Measurements from ENCODE around the gene COMT. TPM values are rescaled to one million over a fixed set of nuclear protein-coding genes. Genes with fewer than 3 reads are reported as not detected.

COMT gene
- total and polyA plus RNA-seq, 5 donors from 2014 or later = 27.3 to 106 (median 93.0) TPM

DNA sequence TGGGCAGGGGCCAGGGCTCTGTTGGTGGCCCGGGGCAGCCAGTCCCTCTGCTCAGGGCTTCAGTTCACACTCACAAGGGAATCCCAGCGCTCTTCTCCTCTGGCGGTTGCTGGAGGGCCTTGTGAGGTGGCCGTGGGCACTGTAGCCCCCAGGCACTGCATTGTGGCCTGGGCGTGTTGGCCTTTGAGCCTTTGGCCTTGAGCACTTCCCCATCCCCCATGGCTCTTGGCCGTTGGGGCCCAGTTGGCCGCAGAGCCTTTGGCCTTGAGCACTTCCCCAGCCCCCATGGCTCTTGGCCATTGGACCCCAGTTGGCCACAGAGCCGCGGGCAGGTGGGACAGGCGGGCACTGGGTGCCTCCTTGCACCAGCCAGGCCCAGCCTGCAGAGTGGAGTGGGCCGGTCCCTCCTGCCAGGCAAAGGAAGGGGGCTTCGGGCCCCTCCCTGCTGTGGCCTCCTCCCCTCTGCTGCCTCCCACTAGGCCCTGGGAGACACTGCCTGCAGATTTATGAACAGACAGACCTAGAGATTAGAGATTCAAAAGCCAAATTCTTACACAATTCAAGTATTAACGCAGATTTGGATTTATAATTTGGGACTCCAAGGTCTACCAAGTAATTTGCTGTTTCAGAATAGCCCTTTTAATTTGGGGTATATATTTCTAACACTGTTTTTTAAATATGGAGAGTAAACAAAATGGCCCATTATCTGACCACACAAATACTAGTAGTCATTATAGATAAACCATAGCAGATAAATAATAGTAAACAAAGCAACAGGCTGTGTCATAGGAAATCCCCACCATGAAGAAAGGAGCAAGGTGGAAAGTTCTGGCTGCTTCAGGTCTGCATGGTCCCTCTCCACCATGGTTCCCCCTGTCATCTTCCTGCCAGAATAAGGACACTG is 18.3 kb downstream of the COMT start:
- Histone ChIP-seq H3K4me1 (ENCODE audit: control insufficient read depth, insufficient read depth, low read length, poor library complexity, severe bottlenecking) (no peaks in the 10 kb centered on the region), H3K27ac (ENCODE audit: insufficient read depth, low read length, poor library complexity, severe bottlenecking) (no peak overlapping the region)
- no peaks in the 10 kb centered on the region for H3K27me3 Mint-ChIP-seq

DNA sequence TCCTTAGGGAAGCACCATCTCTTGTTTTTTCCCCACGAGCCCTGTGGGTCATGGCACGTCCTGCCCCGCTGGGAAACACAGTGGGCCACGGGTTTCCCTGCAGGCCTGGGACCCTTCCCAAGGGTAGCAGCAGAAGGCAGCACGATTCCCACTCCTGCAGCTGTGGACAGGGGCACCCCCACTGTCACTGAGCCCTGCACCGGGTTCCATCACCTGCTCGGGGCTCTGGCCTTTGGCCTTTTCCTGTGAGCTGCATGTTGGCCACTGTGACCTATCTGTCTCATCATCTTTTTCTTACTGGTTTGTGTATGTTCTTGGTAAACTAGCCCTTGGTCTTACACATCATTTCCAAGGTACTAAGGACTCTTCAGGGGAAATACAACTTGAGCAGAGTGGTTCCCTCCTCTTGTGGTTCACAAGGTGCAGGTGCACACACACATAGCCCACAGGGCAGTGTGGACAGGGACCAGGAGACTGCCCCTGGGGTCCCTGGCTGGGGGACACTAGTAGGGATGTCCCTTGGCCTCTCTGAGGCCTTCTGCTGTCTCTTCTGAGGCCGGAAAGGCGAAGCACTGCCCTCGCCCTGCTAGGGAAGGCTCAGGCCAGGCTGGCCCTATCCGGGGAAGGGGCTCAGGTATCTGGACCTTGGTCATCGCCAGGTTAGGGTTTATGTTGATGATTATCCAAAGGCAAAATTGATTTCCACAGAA is 19.1 kb downstream of the COMT start:
- H3K27me3 ChIP-seq (ENCODE audit: control insufficient read depth, insufficient read depth, low read length) = no peaks in the 10 kb centered on the region
- H3K27ac ChIP-seq (ENCODE audit: insufficient read depth, low read length, poor library complexity, severe bottlenecking) = no peak overlapping the region
- no peak overlapping the region for H3K4me3 ChIP-seq (ENCODE audit: low read depth, low read length)
- no peaks in the 10 kb centered on the region for H3K27me3 Mint-ChIP-seq
- no peaks in the 10 kb centered on the region for H3K9me3 ChIP-seq (ENCODE audit: control insufficient read depth in 2 of 2, low read length in 2 of 2)
- ATAC-seq (ENCODE audit: low read depth in 2 of 2) = no peak
- peaks cover 0 to 14% (median 2%) of the 10 kb centered on the region in 4 donors for H3K4me1 Mint-ChIP-seq
- H3K4me3 Mint-ChIP-seq = no peak overlapping the region
- DNase-seq = no peak
- no peaks in the 10 kb centered on the region for H3K36me3 ChIP-seq (ENCODE audit: control insufficient read depth, insufficient read depth, low read length)
- no peaks in the 10 kb centered on the region for H3K36me3 Mint-ChIP-seq
- no peaks in the 10 kb centered on the region for H3K4me1 ChIP-seq (ENCODE audit: control insufficient read depth, insufficient read depth, low read length, poor library complexity, severe bottlenecking)
- no peak overlapping the region for H3K27ac Mint-ChIP-seq
- H3K9me3 Mint-ChIP-seq = no peaks in the 10 kb centered on the region

More for the DNA sequence above, 18.3 kb downstream of the COMT start:
- Histone ChIP-seq H3K36me3 (ENCODE audit: control insufficient read depth, insufficient read depth, low read length) (no peaks in the 10 kb centered on the region), H3K9me3 (ENCODE audit: control insufficient read depth in 2 of 2, low read length in 2 of 2) (no peaks in the 10 kb centered on the region), H3K27me3 (ENCODE audit: control insufficient read depth, insufficient read depth, low read length) (no peaks in the 10 kb centered on the region), H3K4me3 (ENCODE audit: low read depth, low read length) (no peak overlapping the region)
- no peaks in the 10 kb centered on the region for H3K9me3 Mint-ChIP-seq
- ATAC-seq (ENCODE audit: low read depth in 2 of 2) (no peak), DNase-seq (no peak)
- H3K4me3 Mint-ChIP-seq = no peak overlapping the region
- H3K4me1 Mint-ChIP-seq = peaks cover 0 to 18% (median 4%) of the 10 kb centered on the region in 4 donors
- no peak overlapping the region for H3K27ac Mint-ChIP-seq
- H3K36me3 Mint-ChIP-seq = no peaks in the 10 kb centered on the region

DNA sequence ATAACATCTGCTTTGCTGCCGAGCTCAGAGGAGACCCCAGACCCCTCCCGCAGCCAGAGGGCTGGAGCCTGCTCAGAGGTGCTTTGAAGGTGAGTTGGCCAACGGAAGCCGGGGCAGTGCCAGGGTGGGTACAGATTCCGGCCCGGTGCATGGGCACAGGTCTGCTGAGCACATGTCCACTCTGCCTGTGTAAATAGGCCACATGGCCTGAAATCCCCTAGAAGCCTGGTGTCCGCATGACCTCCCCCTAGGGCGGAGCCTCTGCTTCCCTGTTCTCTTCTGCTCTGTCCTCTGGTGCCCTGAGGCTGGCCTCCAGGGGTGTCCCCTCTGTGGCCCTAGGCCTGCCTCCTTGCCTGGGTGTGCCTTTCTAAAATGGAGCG is 19.6 kb downstream of the COMT start:
- Mint-ChIP-seq H3K27ac (no peak overlapping the region), H3K27me3 (no peaks in the 10 kb centered on the region), H3K36me3 (no peaks in the 10 kb centered on the region), H3K4me3 (no peak overlapping the region), H3K4me1 (peaks cover 0 to 11% (median 0%) of the 10 kb centered on the region in 4 donors), H3K9me3 (no peaks in the 10 kb centered on the region)
- DNase-seq (no peak), ATAC-seq (ENCODE audit: low read depth in 2 of 2) (no peak)
- Histone ChIP-seq H3K27ac (ENCODE audit: insufficient read depth, low read length, poor library complexity, severe bottlenecking) (no peak overlapping the region), H3K4me1 (ENCODE audit: control insufficient read depth, insufficient read depth, low read length, poor library complexity, severe bottlenecking) (no peaks in the 10 kb centered on the region), H3K4me3 (ENCODE audit: low read depth, low read length) (no peak overlapping the region), H3K9me3 (ENCODE audit: control insufficient read depth in 2 of 2, low read length in 2 of 2) (no peaks in the 10 kb centered on the region), H3K27me3 (ENCODE audit: control insufficient read depth, insufficient read depth, low read length) (no peaks in the 10 kb centered on the region), H3K36me3 (ENCODE audit: control insufficient read depth, insufficient read depth, low read length) (no peaks in the 10 kb centered on the region)

DNA sequence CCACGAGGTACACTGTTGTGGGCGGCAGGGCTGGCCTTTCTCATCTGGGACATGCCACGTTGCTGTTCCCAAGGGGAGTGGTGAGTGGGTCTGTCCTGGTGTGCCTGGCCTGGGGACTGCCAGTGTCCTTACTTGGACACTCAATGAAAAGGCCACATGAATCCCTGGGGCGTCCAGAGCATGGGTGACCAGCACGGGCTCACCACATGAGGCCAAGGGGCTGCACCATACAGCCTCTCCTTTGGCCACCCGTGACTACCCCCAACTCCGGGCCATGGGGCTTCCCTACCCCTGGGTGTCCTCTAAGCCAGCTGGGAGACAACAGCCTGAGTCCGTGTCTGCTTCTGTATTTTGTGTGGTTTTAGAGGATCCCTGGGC is 20.3 kb downstream of the COMT start:
- no peak for ATAC-seq (ENCODE audit: low read depth in 2 of 2)
- H3K36me3 ChIP-seq (ENCODE audit: control insufficient read depth, insufficient read depth, low read length) = no peaks in the 10 kb centered on the region

DNA sequence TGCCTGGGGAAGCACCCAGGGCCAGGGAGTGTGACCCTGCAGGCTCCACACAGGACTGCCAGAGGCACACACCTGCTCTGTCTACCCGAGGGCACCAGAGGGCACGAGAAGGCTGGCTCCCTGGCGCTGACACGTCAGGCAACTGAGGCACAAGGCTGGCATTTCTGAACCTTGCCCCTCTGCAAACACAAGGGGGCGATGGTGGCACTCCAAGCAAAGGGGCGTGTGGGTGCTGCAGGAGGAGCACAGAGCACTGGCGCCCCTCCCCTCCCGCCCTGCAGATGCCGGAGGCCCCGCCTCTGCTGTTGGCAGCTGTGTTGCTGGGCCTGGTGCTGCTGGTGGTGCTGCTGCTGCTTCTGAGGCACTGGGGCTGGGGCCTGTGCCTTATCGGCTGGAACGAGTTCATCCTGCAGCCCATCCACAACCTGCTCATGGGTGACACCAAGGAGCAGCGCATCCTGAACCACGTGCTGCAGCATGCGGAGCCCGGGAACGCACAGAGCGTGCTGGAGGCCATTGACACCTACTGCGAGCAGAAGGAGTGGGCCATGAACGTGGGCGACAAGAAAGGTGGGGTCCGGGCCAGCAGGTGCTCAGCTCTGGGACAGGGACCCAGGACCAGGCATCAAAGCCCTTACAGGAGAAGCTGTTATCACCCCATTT is 20.8 kb downstream of the COMT start:
- H3K4me1 Mint-ChIP-seq = peaks cover 0 to 9% (median 0%) of the 10 kb centered on the region in 4 donors
- no peaks in the 10 kb centered on the region for H3K9me3 ChIP-seq (ENCODE audit: control insufficient read depth in 2 of 2, low read length in 2 of 2)

More for the DNA sequence above, 20.3 kb downstream of the COMT start:
- peaks cover under 1% of the 10 kb centered on the region for H3K36me3 Mint-ChIP-seq
- no peak for DNase-seq
- H3K27ac ChIP-seq (ENCODE audit: insufficient read depth, low read length, poor library complexity, severe bottlenecking) = no peak overlapping the region
- H3K4me3 ChIP-seq (ENCODE audit: low read depth, low read length) = no peak overlapping the region
- no peaks in the 10 kb centered on the region for H3K27me3 ChIP-seq (ENCODE audit: control insufficient read depth, insufficient read depth, low read length)
- H3K4me3 Mint-ChIP-seq = no peak overlapping the region
- H3K4me1 ChIP-seq (ENCODE audit: control insufficient read depth, insufficient read depth, low read length, poor library complexity, severe bottlenecking) = no peaks in the 10 kb centered on the region
- H3K9me3 ChIP-seq (ENCODE audit: control insufficient read depth in 2 of 2, low read length in 2 of 2) = no peaks in the 10 kb centered on the region
- H3K27me3 Mint-ChIP-seq = no peaks in the 10 kb centered on the region
- H3K27ac Mint-ChIP-seq = no peak overlapping the region
- H3K9me3 Mint-ChIP-seq = no peaks in the 10 kb centered on the region
- peaks cover 0 to 11% (median 0%) of the 10 kb centered on the region in 4 donors for H3K4me1 Mint-ChIP-seq

DNA sequence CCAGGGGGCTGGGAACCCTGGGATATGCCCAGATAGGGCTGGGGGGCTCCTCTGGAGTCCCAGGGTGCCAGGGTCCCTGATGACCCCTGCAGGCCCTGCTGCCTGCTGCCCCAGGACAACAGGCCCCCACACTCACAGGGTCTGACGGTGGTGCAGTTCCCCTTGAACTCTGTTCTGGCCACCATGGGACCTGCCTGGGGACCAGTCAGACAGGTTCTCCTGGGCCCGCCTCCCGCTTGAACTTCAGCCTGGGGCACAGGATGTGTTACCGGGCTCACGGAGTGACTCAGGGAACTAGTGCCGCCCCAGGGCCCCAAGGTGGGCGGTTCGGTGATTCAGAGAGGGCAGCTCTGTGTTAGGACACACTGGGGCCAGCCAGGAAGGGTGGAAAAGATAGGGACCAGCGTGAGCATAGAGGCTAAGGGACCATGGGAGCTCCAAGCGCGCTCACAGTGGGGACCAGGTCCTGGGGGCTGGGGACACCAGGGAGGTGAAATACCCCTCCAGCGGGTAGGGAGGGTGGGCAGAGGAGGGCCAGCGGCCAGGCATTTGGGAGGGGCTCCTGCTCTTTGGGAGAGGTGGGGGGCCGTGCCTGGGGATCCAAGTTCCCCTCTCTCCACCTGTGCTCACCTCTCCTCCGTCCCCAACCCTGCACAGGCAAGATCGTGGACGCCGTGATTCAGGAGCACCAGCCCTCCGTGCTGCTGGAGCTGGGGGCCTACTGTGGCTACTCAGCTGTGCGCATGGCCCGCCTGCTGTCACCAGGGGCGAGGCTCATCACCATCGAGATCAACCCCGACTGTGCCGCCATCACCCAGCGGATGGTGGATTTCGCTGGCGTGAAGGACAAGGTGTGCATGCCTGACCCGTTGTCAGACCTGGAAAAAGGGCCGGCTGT is 21.6 kb downstream of the COMT start:
- no peaks in the 10 kb centered on the region for H3K9me3 ChIP-seq (ENCODE audit: control insufficient read depth in 2 of 2, low read length in 2 of 2)
- H3K27ac Mint-ChIP-seq = peak overlapping the region in 1 of 3 donors; percentile 86
- no peaks in the 10 kb centered on the region for H3K27me3 ChIP-seq (ENCODE audit: control insufficient read depth, insufficient read depth, low read length)
- H3K4me1 ChIP-seq (ENCODE audit: control insufficient read depth, insufficient read depth, low read length, poor library complexity, severe bottlenecking) = no peaks in the 10 kb centered on the region
- no peak overlapping the region for H3K4me3 Mint-ChIP-seq
- H3K4me3 ChIP-seq (ENCODE audit: low read depth, low read length) = no peak overlapping the region
- H3K9me3 Mint-ChIP-seq = no peaks in the 10 kb centered on the region
- peaks cover 4% of the 10 kb centered on the region for H3K36me3 Mint-ChIP-seq
- no peaks in the 10 kb centered on the region for H3K27me3 Mint-ChIP-seq
- peaks cover 0 to 9% (median 0%) of the 10 kb centered on the region in 4 donors for H3K4me1 Mint-ChIP-seq
- DNase-seq (peak in 1 of 3 donors; percentile 14), ATAC-seq (ENCODE audit: low read depth in 2 of 2) (no peak)
- no peaks in the 10 kb centered on the region for H3K36me3 ChIP-seq (ENCODE audit: control insufficient read depth, insufficient read depth, low read length)
- no peak overlapping the region for H3K27ac ChIP-seq (ENCODE audit: insufficient read depth, low read length, poor library complexity, severe bottlenecking)

More for the DNA sequence above, 20.8 kb downstream of the COMT start:
- Histone ChIP-seq H3K27me3 (ENCODE audit: control insufficient read depth, insufficient read depth, low read length) (no peaks in the 10 kb centered on the region), H3K27ac (ENCODE audit: insufficient read depth, low read length, poor library complexity, severe bottlenecking) (no peak overlapping the region), H3K4me1 (ENCODE audit: control insufficient read depth, insufficient read depth, low read length, poor library complexity, severe bottlenecking) (no peaks in the 10 kb centered on the region), H3K36me3 (ENCODE audit: control insufficient read depth, insufficient read depth, low read length) (no peaks in the 10 kb centered on the region), H3K4me3 (ENCODE audit: low read depth, low read length) (no peak overlapping the region)
- ATAC-seq (ENCODE audit: low read depth in 2 of 2) (peak; percentile 57 to 75), DNase-seq (peak; percentile 24 to 82 (median 28))
- Mint-ChIP-seq H3K27me3 (no peaks in the 10 kb centered on the region), H3K36me3 (peaks cover 4% of the 10 kb centered on the region), H3K9me3 (no peaks in the 10 kb centered on the region), H3K4me3 (no peak overlapping the region), H3K27ac (no peak overlapping the region)
